ENCODE results near the gene PCSK5.

The PCSK5 gene

DNA sequence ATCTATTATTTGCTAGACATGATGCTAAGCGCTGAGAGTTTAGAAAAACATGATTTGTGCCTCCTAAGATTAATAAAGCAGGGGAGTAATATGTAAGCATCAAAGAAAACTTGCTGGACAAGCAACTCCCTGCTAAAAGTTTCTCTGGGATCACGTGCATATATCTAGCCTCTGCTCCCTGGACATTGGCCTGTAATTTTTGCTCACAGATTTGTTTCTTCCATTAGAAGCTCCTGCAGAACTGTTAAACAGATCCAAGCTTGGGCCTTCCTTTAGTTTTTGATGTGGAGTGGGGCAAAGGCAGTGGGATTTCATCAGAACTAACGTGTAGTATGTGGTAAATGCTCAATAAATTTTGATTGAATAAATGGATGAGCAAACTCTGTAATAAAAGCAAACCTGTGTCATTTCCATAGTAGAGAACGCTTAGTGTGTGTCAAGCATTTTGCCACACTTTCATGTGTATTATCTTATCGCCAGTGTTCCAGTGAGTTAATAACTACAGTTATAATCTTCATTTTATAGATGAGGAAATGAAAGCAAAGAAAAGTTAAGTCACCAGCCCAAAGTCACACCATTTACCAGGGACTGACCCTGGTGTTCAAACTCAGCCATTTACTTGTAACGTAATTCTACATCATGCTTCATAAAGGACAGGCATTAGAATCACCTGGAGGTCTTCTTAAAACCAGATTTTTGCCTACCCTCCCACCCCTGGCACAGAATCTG is 100.3 kb downstream of the PCSK5 start:
- H3F3A ChIP-seq (ENCODE audit: insufficient read depth), result no peaks in the 10 kb centered on the region
- H3K9ac ChIP-seq (ENCODE audit: low read length), result no peak overlapping the region
- H3K4me3 ChIP-seq (ENCODE audit: insufficient read depth, low read length, poor library complexity, severe bottlenecking), result no peak overlapping the region
- no peaks in the 10 kb centered on the region for H4K20me1 ChIP-seq (ENCODE audit: low read depth, low read length)
- no peak overlapping the region for H2AFZ ChIP-seq (ENCODE audit: low read depth, low read length, severe bottlenecking)
- H3K36me3 ChIP-seq (ENCODE audit: low read length), result no peaks in the 10 kb centered on the region
- H3K79me2 ChIP-seq (ENCODE audit: insufficient read depth, low read length), result no peaks in the 10 kb centered on the region
- H3K27me3 ChIP-seq (ENCODE audit: low read length), result no peaks in the 10 kb centered on the region
- no peak overlapping the region for H3K4me2 ChIP-seq (ENCODE audit: low read depth, low read length, poor library complexity, severe bottlenecking)
- no peaks in the 10 kb centered on the region for H3K9me3 ChIP-seq (ENCODE audit: insufficient read depth, low read length)
- no peak overlapping the region for H3K27ac ChIP-seq (ENCODE audit: low read depth, low read length)
- H3K9me2 ChIP-seq (replicated peaks; ENCODE audit: insufficient read depth, low read length), result no peaks in the 10 kb centered on the region
- no peak for TF ChIP-seq EZH2phosphoT487 (conservative IDR thresholded peaks at IDR 0.05; ENCODE audit: low read length)
- TF ChIP-seq, protein P1, sequence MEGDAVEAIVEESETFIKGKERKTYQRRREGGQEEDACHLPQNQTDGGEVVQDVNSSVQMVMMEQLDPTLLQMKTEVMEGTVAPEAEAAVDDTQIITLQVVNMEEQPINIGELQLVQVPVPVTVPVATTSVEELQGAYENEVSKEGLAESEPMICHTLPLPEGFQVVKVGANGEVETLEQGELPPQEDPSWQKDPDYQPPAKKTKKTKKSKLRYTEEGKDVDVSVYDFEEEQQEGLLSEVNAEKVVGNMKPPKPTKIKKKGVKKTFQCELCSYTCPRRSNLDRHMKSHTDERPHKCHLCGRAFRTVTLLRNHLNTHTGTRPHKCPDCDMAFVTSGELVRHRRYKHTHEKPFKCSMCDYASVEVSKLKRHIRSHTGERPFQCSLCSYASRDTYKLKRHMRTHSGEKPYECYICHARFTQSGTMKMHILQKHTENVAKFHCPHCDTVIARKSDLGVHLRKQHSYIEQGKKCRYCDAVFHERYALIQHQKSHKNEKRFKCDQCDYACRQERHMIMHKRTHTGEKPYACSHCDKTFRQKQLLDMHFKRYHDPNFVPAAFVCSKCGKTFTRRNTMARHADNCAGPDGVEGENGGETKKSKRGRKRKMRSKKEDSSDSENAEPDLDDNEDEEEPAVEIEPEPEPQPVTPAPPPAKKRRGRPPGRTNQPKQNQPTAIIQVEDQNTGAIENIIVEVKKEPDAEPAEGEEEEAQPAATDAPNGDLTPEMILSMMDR (IDR thresholded peaks at IDR 0.05; ENCODE audit: insufficient read depth, low read length, poor library complexity, severe bottlenecking), result no peak

DNA sequence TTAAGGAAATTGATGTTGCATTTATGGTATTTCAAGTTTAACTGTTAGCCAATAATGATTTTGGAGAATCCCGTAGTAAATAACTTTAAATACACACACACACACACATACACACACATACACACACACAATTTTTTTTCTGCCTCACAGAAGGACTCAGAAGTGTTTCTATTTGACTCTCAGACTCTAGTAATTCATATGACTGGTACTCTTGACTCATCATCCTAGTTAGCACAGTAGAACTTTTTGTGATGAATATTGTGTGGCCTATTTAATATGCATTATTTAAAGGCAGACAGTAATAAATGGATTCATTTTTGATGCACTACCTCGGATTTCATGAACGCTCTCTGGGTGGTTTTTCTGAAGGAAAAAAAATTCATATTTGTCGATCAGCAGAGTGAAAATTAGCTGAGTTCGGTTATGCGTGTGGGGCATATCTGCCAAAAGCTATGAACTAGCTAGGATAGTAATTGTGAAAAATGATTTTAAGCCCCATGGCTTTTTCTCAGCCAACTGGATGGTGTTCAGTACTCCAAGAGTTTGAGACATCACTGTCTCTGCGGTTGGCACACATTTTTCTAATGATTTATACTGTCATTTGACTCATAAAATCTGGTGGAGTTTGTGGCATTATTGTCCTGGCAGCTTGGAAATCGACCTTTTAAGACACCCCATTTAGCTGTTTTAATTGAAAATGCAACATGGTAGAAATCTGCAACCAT is 102.2 kb downstream of the PCSK5 start:
- TF ChIP-seq, protein P1 (IDR thresholded peaks at IDR 0.05; ENCODE audit: insufficient read depth, low read length, poor library complexity, severe bottlenecking), result no peak
- no peak for TF ChIP-seq EZH2phosphoT487 (conservative IDR thresholded peaks at IDR 0.05; ENCODE audit: low read length)
- no peaks in the 10 kb centered on the region for H3F3A ChIP-seq (ENCODE audit: insufficient read depth)
- no peaks in the 10 kb centered on the region for H3K36me3 ChIP-seq (ENCODE audit: low read length)
- H3K79me2 ChIP-seq (ENCODE audit: insufficient read depth, low read length), result no peaks in the 10 kb centered on the region
- H3K4me2 ChIP-seq (ENCODE audit: low read depth, low read length, poor library complexity, severe bottlenecking), result no peak overlapping the region
- no peak overlapping the region for H2AFZ ChIP-seq (ENCODE audit: low read depth, low read length, severe bottlenecking)
- no peaks in the 10 kb centered on the region for H4K20me1 ChIP-seq (ENCODE audit: low read depth, low read length)
- no peaks in the 10 kb centered on the region for H3K9me2 ChIP-seq (replicated peaks; ENCODE audit: insufficient read depth, low read length)
- H3K4me3 ChIP-seq (ENCODE audit: insufficient read depth, low read length, poor library complexity, severe bottlenecking), result no peak overlapping the region
- no peaks in the 10 kb centered on the region for H3K9me3 ChIP-seq (ENCODE audit: insufficient read depth, low read length)
- H3K9ac ChIP-seq (ENCODE audit: low read length), result no peak overlapping the region
- no peaks in the 10 kb centered on the region for H3K27me3 ChIP-seq (ENCODE audit: low read length)
- H3K27ac ChIP-seq (ENCODE audit: low read depth, low read length), result no peak overlapping the region

DNA sequence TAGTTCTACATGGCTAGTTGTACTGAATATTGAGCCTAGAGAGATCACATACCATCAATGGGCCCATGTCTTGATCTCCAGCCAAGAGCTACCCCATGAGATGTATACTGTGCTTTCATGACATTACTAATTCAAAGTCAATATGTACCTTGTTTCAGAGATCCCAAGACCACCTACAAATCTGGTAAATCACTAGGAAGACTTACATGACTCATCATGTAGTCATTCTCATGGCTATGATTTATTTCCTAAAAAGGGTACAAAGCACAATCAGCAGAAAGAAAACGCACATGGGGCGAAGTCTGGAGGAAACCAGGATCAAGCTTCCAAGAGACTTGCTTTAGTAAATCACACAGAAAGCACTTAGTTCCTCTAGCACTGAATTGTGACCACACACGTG is 103.0 kb downstream of the PCSK5 start:
- Histone ChIP-seq H3K27ac (ENCODE audit: low read depth, low read length) (no peak overlapping the region), H3K4me2 (ENCODE audit: low read depth, low read length, poor library complexity, severe bottlenecking) (no peak overlapping the region), H3K4me3 (ENCODE audit: insufficient read depth, low read length, poor library complexity, severe bottlenecking) (no peak overlapping the region), H3K79me2 (ENCODE audit: insufficient read depth, low read length) (no peaks in the 10 kb centered on the region), H4K20me1 (ENCODE audit: low read depth, low read length) (no peaks in the 10 kb centered on the region), H3F3A (ENCODE audit: insufficient read depth) (no peaks in the 10 kb centered on the region), H3K27me3 (ENCODE audit: low read length) (no peaks in the 10 kb centered on the region), H3K9me3 (ENCODE audit: insufficient read depth, low read length) (no peaks in the 10 kb centered on the region), H3K36me3 (ENCODE audit: low read length) (no peaks in the 10 kb centered on the region), H2AFZ (ENCODE audit: low read depth, low read length, severe bottlenecking) (no peak overlapping the region), H3K9me2 (replicated peaks; ENCODE audit: insufficient read depth, low read length) (no peaks in the 10 kb centered on the region), H3K9ac (ENCODE audit: low read length) (no peak overlapping the region)
- TF ChIP-seq, protein P1 (IDR thresholded peaks at IDR 0.05; ENCODE audit: insufficient read depth, low read length, poor library complexity, severe bottlenecking), result no peak
- no peak for TF ChIP-seq EZH2phosphoT487 (conservative IDR thresholded peaks at IDR 0.05; ENCODE audit: low read length)
